ENCODE data around the gene SFXN3.

SFXN3 gene

GRCh38 chr10:101087965-101088364, 56.9 kb downstream of the SFXN3 start:
- no peak for TF ChIP-seq CTCF (IDR thresholded peaks at IDR 0.05; ENCODE audit: insufficient read depth, low read length, poor library complexity, severe bottlenecking)
- no peak for DNase-seq (ENCODE audit: extremely low read depth, insufficient read length)

GRCh38 chr10:101089520-101090299, 58.7 kb downstream of the SFXN3 start:
- Histone ChIP-seq H3K27me3 (replicated peaks; ENCODE audit: control insufficient read depth, insufficient read depth, low read length) (peaks cover 6% of the 10 kb centered on the region), H3K4me3 (replicated peaks; ENCODE audit: low read depth, low read length) (no peak overlapping the region), H3K36me3 (ENCODE audit: control insufficient read depth, insufficient read depth, low read length) (no peaks in the 10 kb centered on the region)
- DNase-seq (ENCODE audit: extremely low read depth, insufficient read length) = no peak
- TF ChIP-seq CTCF (IDR thresholded peaks at IDR 0.05; ENCODE audit: insufficient read depth, low read length, poor library complexity, severe bottlenecking) = no peak

More at GRCh38 chr10:101087965-101088364, 56.9 kb downstream of the SFXN3 start:
- peaks cover 5% of the 10 kb centered on the region for H3K27me3 ChIP-seq (replicated peaks; ENCODE audit: control insufficient read depth, insufficient read depth, low read length)
- H3K4me3 ChIP-seq (replicated peaks; ENCODE audit: low read depth, low read length) = no peak overlapping the region
- no peaks in the 10 kb centered on the region for H3K36me3 ChIP-seq (ENCODE audit: control insufficient read depth, insufficient read depth, low read length)

- no peak for DNase-seq (ENCODE audit: extremely low read depth, insufficient read length)
- Histone ChIP-seq H3K36me3 (ENCODE audit: control insufficient read depth, insufficient read depth, low read length) (no peaks in the 10 kb centered on the region), H3K27me3 (replicated peaks; ENCODE audit: control insufficient read depth, insufficient read depth, low read length) (peaks cover 6% of the 10 kb centered on the region), H3K4me3 (replicated peaks; ENCODE audit: low read depth, low read length) (no peak overlapping the region)
- no peak for TF ChIP-seq CTCF (IDR thresholded peaks at IDR 0.05; ENCODE audit: insufficient read depth, low read length, poor library complexity, severe bottlenecking)
Measured at GRCh38 chr10:101090597-101090996, 59.6 kb downstream of the SFXN3 start.

Measured in GM06990 (cell line).